HepG2 (cell line): ENCODE measurements around the gene CERS1. TPM values are rescaled to one million over a fixed set of nuclear protein-coding genes. Genes with fewer than 3 reads are reported as not detected.

Experiments
- EEA1 ChIP-seq: sonication (generic); formaldehyde crosslinking; IDR thresholded peaks from 2 replicates; pipeline ENCODE4 v1.5.1; 2020; ENCODE audit warnings: mild to moderate bottlenecking, missing genetic modification reagents, borderline replicate concordance
- HES4 ChIP-seq: sonication (generic); formaldehyde crosslinking; IDR thresholded peaks from 2 replicates; pipeline ENCODE4 v1.9.0; 2021; ENCODE audit warnings: mild to moderate bottlenecking, missing genetic modification reagents, borderline replicate concordance
- REPIN1 ChIP-seq: sonication (generic); formaldehyde crosslinking; IDR thresholded peaks from 2 replicates; pipeline ENCODE4 v1.8.0; 2022; ENCODE audit warnings: missing genetic modification reagents, low read depth, mild to moderate bottlenecking, borderline replicate concordance
- TBX2 ChIP-seq: sonication (generic); formaldehyde crosslinking; IDR thresholded peaks from 2 replicates; pipeline ENCODE4 v1.5.0; 2020; ENCODE audit warnings: missing genetic modification reagents, mild to moderate bottlenecking, borderline replicate concordance
- ZFP1 ChIP-seq: IDR thresholded peaks from 2 replicates; pipeline ENCODE4 v1.6.1; 2016
- ZNF234 ChIP-seq: sonication (generic); formaldehyde crosslinking; conservative IDR thresholded peaks from 2 replicates; pipeline ENCODE4 v1.5.1; 2020; ENCODE audit warnings: mild to moderate bottlenecking, missing genetic modification reagents
- ZNF30 ChIP-seq: sonication (generic); formaldehyde crosslinking; IDR thresholded peaks from 2 replicates; pipeline ENCODE4 v1.5.0; 2020; ENCODE audit warnings: mild to moderate bottlenecking, missing genetic modification reagents
- ZNF350 ChIP-seq: sonication (generic); formaldehyde crosslinking; IDR thresholded peaks from 2 replicates; pipeline ENCODE4 v1.4.0; 2020; ENCODE audit warnings: mild to moderate bottlenecking, low read depth, missing genetic modification reagents, borderline replicate concordance
- ZNF615 ChIP-seq: sonication (generic); formaldehyde crosslinking; IDR thresholded peaks from 2 replicates; pipeline ENCODE4 v1.5.0; 2020; ENCODE audit warnings: mild to moderate bottlenecking, missing genetic modification reagents, borderline replicate concordance
- ZNF891 ChIP-seq: sonication (generic); formaldehyde crosslinking; IDR thresholded peaks from 2 replicates; pipeline ENCODE4 v1.5.0; 2020; ENCODE audit warnings: mild to moderate bottlenecking, missing genetic modification reagents
- ZSCAN25 ChIP-seq: sonication (generic); formaldehyde crosslinking; IDR thresholded peaks from 2 replicates; pipeline ENCODE4 v1.8.0; 2022; ENCODE audit warnings: mild to moderate bottlenecking, missing genetic modification reagents
- polyA plus RNA-seq, 8 experiments: library from polyadenylated mRNA; depleted of rRNA in 3 of 8; stranded (reverse) in 7 of 8; unstranded in 1 of 8; fragments of >200 nt; fragmentation: Illumina TruSeq in 4 of 8; extraction: Trizol in 4 of 8; gene quantifications; 2 replicates each; pipeline versions ENCODE4 v1.2.1 to v1.2.3, GENCODE V29; 2011 to 2016; ENCODE audit warnings: low read depth in 4 of 8, missing spikeins in 1 of 8, mixed read lengths in 1 of 8; ENCODE audit not compliant: insufficient read depth in 1 of 8
- total RNA-seq, 5 experiments: library from RNA; depleted of rRNA; stranded (reverse); fragments of >200 nt; fragmentation: Illumina TruSeq; extraction: Trizol; gene quantifications; 2 replicates each; pipeline ENCODE4 v1.2.3, GENCODE V29; 2016; ENCODE audit warnings: low read depth in 1 of 5
- TF ChIP-seq, protein P1 (sequence below): sonication (generic); formaldehyde crosslinking; IDR thresholded peaks from 2 replicates; pipeline ENCODE4 v1.4.0; 2020; ENCODE audit warnings: missing genetic modification reagents, mild to moderate bottlenecking, borderline replicate concordance
- TF ChIP-seq, protein P2 (sequence below): sonication (generic); formaldehyde crosslinking; IDR thresholded peaks from 2 replicates; pipeline ENCODE4 v1.8.0; 2022; ENCODE audit warnings: low read depth, missing genetic modification reagents
- TF ChIP-seq, protein P3 (sequence below): sonication (generic); formaldehyde crosslinking; IDR thresholded peaks from 2 replicates; pipeline ENCODE4 v1.5.0; 2020; ENCODE audit warnings: mild to moderate bottlenecking, missing genetic modification reagents, borderline replicate concordance
- TF ChIP-seq, protein P4 (sequence below): sonication (generic); formaldehyde crosslinking; IDR thresholded peaks from 2 replicates; pipeline ENCODE4; 2020; ENCODE audit warnings: missing genetic modification reagents, mild to moderate bottlenecking, borderline replicate concordance

Gene CERS1
- total and polyA plus RNA-seq, 2 of the 13 experiments (the other 11 are each of a cell fraction or from before 2014, with no cell fraction given): 4.6 to 9.8 TPM

DNA sequence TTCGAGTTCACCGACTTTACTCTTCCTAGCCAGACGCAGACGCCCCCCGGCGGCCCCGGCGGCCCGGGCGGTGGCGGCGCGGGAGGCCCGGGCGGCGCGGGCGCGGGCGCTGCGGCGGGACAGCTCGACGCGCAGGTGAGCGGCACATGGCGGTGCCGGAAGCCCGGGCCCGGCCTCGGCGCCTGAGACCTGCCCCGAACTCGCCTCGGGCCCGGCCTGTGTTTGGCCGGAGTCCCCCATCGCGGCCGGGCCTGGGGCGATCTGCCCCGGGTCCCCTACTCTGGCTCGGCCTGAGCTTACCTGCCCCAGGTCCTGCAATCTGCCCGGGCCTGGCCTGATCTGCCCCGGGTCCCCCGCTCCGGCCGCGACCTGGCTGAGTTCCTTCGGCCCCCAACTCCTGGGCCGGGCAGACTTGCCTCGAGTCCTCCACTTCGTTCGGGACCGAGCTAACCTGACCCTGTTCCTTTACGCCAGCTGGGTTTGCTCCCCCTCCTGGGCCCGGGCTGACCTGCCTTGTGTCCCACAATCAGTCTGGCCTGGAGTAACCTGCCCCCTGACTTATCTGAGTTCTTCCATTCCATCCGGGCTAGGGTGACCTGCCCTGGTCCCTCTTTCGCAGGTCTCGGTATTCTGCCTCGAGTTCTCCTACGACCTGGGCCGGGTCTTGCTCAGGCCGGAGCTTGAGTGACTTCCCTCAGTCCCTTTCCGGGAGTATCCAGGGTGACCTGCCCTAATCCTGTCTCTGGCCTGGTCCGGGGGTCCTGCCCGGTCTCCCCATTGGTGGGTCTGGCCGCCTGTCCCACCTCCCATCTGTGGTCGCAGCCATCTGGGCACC, 63.4 kb downstream of the CERS1 start (continued):
- TF ChIP-seq REPIN1 (CRISPR knock-in tag) (0 out of 2 replicates have a peak, but pooled peaks have one; percentile 22), ZNF615 (CRISPR knock-in tag) (no peak), ZNF891 (CRISPR knock-in tag) (peak; percentile 46; the same call in 1 of the 2 replicates), ZFP1 (CRISPR knock-in tag) (no peak), ZNF234 (CRISPR knock-in tag) (no peak), ZNF350 (CRISPR knock-in tag) (peak; percentile 17; the same call in 1 of the 2 replicates), TBX2 (CRISPR knock-in tag) (peak; percentile 37; the same call in 1 of the 2 replicates), ZSCAN25 (CRISPR knock-in tag) (0 out of 2 replicates have a peak, but pooled peaks have one; percentile 26), EEA1 (no peak), HES4 (CRISPR knock-in tag) (peak; percentile 0; the same call in 1 of the 2 replicates), ZNF30 (CRISPR knock-in tag) (0 out of 2 replicates have a peak, but pooled peaks have one; percentile 26)
- TF ChIP-seq, protein P1, sequence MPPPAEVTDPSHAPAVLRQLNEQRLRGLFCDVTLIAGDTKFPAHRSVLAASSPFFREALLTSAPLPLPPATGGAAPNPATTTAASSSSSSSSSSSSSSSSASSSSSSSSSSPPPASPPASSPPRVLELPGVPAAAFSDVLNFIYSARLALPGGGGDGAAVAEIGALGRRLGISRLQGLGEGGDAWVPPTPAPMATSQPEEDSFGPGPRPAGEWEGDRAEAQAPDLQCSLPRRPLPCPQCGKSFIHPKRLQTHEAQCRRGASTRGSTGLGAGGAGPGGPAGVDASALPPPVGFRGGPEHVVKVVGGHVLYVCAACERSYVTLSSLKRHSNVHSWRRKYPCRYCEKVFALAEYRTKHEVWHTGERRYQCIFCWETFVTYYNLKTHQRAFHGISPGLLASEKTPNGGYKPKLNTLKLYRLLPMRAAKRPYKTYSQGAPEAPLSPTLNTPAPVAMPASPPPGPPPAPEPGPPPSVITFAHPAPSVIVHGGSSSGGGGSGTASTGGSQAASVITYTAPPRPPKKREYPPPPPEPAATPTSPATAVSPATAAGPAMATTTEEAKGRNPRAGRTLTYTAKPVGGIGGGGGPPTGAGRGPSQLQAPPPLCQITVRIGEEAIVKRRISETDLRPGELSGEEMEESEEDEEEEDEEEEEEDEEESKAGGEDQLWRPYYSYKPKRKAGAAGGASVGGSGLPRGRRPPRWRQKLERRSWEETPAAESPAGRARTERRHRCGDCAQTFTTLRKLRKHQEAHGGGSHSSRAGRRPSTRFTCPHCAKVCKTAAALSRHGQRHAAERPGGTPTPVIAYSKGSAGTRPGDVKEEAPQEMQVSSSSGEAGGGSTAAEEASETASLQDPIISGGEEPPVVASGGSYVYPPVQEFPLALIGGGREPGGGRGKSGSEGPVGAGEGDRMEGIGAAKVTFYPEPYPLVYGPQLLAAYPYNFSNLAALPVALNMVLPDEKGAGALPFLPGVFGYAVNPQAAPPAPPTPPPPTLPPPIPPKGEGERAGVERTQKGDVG (CRISPR knock-in tag): peak; percentile 30; the same call in 1 of the 2 replicates
- TF ChIP-seq, protein P2, sequence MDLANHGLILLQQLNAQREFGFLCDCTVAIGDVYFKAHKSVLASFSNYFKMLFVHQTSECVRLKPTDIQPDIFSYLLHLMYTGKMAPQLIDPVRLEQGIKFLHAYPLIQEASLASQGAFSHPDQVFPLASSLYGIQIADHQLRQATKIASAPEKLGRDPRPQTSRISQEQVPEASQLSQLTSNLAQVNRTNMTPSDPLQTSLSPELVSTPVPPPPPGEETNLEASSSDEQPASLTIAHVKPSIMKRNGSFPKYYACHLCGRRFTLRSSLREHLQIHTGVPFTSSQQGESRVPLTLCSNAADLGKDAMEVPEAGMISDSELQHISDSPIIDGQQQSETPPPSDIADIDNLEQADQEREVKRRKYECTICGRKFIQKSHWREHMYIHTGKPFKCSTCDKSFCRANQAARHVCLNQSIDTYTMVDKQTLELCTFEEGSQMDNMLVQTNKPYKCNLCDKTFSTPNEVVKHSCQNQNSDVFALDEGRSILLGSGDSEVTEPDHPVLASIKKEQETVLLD (CRISPR knock-in tag): 0 out of 2 replicates have a peak, but pooled peaks have one; percentile 6
- TF ChIP-seq, protein P3, sequence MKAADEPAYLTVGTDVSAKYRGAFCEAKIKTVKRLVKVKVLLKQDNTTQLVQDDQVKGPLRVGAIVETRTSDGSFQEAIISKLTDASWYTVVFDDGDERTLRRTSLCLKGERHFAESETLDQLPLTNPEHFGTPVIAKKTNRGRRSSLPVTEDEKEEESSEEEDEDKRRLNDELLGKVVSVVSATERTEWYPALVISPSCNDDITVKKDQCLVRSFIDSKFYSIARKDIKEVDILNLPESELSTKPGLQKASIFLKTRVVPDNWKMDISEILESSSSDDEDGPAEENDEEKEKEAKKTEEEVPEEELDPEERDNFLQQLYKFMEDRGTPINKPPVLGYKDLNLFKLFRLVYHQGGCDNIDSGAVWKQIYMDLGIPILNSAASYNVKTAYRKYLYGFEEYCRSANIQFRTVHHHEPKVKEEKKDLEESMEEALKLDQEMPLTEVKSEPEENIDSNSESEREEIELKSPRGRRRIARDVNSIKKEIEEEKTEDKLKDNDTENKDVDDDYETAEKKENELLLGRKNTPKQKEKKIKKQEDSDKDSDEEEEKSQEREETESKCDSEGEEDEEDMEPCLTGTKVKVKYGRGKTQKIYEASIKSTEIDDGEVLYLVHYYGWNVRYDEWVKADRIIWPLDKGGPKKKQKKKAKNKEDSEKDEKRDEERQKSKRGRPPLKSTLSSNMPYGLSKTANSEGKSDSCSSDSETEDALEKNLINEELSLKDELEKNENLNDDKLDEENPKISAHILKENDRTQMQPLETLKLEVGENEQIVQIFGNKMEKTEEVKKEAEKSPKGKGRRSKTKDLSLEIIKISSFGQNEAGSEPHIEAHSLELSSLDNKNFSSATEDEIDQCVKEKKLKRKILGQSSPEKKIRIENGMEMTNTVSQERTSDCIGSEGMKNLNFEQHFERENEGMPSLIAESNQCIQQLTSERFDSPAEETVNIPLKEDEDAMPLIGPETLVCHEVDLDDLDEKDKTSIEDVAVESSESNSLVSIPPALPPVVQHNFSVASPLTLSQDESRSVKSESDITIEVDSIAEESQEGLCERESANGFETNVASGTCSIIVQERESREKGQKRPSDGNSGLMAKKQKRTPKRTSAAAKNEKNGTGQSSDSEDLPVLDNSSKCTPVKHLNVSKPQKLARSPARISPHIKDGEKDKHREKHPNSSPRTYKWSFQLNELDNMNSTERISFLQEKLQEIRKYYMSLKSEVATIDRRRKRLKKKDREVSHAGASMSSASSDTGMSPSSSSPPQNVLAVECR (CRISPR knock-in tag): no peak; the same call in 1 of the 2 replicates
- TF ChIP-seq, protein P4, sequence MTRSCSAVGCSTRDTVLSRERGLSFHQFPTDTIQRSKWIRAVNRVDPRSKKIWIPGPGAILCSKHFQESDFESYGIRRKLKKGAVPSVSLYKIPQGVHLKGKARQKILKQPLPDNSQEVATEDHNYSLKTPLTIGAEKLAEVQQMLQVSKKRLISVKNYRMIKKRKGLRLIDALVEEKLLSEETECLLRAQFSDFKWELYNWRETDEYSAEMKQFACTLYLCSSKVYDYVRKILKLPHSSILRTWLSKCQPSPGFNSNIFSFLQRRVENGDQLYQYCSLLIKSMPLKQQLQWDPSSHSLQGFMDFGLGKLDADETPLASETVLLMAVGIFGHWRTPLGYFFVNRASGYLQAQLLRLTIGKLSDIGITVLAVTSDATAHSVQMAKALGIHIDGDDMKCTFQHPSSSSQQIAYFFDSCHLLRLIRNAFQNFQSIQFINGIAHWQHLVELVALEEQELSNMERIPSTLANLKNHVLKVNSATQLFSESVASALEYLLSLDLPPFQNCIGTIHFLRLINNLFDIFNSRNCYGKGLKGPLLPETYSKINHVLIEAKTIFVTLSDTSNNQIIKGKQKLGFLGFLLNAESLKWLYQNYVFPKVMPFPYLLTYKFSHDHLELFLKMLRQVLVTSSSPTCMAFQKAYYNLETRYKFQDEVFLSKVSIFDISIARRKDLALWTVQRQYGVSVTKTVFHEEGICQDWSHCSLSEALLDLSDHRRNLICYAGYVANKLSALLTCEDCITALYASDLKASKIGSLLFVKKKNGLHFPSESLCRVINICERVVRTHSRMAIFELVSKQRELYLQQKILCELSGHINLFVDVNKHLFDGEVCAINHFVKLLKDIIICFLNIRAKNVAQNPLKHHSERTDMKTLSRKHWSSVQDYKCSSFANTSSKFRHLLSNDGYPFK (CRISPR knock-in tag): 0 out of 2 replicates have a peak, but pooled peaks have one; percentile 22
